Measurements from ENCODE around the gene LDLRAD4.

LDLRAD4 gene

DNA sequence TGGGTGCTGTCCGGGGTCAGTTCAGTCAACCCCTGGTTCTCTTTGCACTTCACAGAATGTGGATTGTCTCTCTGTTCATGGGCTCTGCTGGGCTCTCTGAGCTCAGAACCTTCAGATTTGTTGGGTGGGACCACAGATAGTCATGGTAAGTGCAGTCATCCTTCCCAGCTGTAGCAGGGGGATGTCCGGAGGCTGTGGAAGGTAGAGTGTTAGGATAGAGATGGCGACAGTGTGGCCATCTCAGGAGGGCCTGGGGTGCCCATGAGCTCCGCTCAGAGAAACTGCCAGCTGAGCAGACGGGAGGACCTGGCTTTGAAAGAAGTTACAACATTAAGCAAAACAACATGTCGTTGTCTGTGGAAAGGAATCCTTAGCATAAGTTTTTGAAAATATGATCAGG, 358.0 kb downstream of the LDLRAD4 start:
- TF ChIP-seq, protein P1, sequence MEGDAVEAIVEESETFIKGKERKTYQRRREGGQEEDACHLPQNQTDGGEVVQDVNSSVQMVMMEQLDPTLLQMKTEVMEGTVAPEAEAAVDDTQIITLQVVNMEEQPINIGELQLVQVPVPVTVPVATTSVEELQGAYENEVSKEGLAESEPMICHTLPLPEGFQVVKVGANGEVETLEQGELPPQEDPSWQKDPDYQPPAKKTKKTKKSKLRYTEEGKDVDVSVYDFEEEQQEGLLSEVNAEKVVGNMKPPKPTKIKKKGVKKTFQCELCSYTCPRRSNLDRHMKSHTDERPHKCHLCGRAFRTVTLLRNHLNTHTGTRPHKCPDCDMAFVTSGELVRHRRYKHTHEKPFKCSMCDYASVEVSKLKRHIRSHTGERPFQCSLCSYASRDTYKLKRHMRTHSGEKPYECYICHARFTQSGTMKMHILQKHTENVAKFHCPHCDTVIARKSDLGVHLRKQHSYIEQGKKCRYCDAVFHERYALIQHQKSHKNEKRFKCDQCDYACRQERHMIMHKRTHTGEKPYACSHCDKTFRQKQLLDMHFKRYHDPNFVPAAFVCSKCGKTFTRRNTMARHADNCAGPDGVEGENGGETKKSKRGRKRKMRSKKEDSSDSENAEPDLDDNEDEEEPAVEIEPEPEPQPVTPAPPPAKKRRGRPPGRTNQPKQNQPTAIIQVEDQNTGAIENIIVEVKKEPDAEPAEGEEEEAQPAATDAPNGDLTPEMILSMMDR (IDR thresholded peaks at IDR 0.05; ENCODE audit: low read depth, low read length), result no peak
- no peak overlapping the region for H3K4me3 ChIP-seq (ENCODE audit: low read depth, low read length)

DNA sequence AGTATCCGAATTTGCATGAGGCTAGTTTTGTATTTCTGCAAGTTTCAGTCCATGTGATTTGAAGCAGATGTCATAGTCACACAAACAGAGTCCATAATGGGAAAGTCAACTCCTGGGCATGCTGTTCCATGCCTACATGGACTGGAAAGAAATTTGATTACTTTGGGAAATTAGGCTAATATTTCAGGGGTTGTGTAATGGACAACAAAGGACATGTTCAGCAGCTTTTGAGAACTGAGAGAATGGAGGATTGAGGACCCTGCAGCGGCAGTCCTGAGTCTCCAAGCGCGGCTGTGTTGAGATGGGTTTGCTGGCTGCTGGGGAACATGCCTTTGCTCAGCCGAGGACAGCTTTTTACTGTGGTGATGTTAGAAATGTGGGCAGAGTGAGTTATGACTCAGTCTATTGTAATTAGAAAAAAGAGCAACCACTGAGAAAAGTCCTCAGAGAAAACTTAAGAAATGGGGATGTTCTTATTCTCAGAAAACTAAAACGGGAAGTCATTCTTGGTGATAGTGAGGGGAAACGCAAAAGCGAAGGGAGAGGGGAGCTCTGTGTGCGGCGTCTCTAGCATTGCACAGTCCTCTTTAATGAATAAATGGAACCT, 358.6 kb downstream of the LDLRAD4 start:
- no peak overlapping the region for H3K4me3 ChIP-seq (ENCODE audit: low read depth, low read length)
- TF ChIP-seq, protein P1 (IDR thresholded peaks at IDR 0.05; ENCODE audit: low read depth, low read length), result no peak

DNA sequence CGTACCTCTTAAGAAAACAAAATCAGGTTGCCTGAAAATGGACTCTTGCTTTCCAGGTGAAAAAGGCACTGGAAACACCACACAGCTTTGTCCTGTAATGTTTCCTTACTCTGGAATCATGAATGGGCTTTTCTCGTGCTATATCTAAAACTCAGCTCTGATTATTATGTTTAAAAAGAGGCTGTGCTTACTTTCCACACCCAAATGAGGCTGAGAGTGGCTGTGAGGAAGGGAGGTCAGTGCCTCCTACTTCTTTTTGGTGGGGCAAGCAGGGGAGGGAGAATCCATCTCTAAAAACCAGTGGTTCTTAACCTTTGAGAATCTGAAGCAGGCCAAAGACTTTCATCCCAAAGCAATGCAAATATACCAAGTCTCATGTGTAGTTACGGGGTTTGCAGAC, 359.2 kb downstream of the LDLRAD4 start:
- TF ChIP-seq, protein P1 (IDR thresholded peaks at IDR 0.05; ENCODE audit: low read depth, low read length), result no peak
- H3K4me3 ChIP-seq (ENCODE audit: low read depth, low read length), result no peak overlapping the region

DNA sequence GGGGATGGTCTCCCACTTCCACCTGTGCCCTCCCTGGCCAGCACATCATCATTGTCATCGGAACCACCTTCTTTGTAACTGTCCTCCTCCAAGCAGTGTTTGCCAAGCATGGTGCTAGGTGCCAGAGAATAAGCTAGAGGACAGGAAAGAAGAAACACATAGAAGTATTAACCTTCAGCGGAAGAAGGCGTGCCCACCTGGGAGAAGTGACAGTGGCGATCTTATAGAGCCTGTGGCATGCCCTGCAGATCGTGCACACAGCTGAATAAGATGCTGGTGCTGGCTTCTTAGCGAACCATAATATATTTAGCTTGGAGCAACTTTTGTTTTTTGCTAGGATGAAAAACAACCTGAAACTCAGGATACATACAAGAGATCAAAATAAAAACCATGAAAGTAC, 359.8 kb downstream of the LDLRAD4 start:
- H3K4me3 ChIP-seq (ENCODE audit: low read depth, low read length), result no peak overlapping the region
- TF ChIP-seq, protein P1 (IDR thresholded peaks at IDR 0.05; ENCODE audit: low read depth, low read length), result no peak

DNA sequence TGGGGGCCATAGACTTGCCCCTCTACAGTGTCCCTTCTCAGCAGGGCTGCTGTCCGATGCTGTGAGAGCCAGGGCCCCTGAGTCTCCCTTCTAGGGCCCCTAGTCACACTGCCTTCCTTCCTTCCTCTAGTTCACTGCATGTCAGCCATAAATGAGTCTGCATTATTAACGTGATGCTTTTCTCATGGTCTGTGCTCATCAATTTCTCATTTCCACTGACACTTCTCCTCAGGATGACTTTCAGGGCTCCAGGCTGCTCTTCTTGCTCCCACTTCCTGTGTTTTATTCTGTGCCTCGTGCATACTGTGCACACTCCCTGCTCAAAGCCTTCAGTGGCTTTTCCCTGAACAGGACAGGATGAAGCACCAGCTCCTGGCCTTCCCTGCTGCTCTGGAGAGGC, 361.3 kb downstream of the LDLRAD4 start:
- TF ChIP-seq, protein P1 (IDR thresholded peaks at IDR 0.05; ENCODE audit: low read depth, low read length), result no peak
- H3K4me3 ChIP-seq (ENCODE audit: low read depth, low read length), result no peak overlapping the region

DNA sequence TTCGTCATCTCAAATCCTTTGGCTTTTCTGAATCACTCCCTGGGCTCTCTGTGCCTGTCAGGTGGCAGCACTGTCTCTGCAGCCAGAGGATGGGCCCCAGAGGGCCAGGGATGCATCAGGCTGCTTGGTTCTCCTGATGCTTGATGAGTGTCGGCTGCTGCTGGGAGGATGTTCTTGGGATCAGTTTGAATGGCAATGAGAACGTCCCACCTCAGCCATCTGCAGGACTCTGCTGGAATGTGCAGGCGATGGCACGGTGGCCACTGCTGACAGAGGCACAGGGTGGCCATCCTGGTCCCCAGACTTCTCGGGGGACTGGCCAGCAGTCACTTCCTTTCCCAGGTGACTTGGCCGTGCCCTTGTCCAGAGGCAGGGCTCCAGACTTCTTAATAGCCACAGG, 361.8 kb downstream of the LDLRAD4 start:
- TF ChIP-seq, protein P1 (IDR thresholded peaks at IDR 0.05; ENCODE audit: low read depth, low read length), result no peak
- no peak overlapping the region for H3K4me3 ChIP-seq (ENCODE audit: low read depth, low read length)

DNA sequence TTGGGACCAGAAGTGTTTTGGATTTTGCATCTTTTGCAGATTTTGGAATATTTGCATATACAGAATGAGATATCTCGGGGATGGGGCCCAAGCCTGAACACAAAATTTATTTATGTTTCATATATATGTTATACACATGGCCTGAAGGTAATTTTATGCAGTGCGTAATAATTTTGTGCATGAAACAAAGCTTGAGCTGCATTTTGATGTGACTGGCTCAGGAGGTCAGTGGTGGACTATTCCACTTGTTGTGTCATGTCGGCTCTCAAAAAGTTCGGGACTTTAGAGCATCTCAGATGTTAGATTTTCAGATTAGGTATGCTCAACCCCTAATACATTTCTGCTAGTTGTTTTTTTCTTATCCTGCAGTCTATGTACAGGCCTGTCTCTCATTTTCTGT, 362.4 kb downstream of the LDLRAD4 start:
- TF ChIP-seq, protein P1 (IDR thresholded peaks at IDR 0.05; ENCODE audit: low read depth, low read length), result no peak
- no peak overlapping the region for H3K4me3 ChIP-seq (ENCODE audit: low read depth, low read length)
